IPS-15b (cell line): ENCODE results near the gene SWT1.
"Not testable (repeated sequence)": the region's sequence is repeated elsewhere in the genome, so short reads cannot be mapped to it uniquely, and the experiment has no call there.

Experiments used
- H3K27me3 ChIP-seq: one replicate; pipeline ENCODE4 v1.6.1; 2013; ENCODE audit warnings: low read length; ENCODE audit not compliant: control insufficient read depth, insufficient read depth
- H3K36me3 ChIP-seq: one replicate; pipeline ENCODE4 v1.6.1; 2013; ENCODE audit warnings: low read length; ENCODE audit not compliant: control insufficient read depth, insufficient read depth
- H3K4me1 ChIP-seq: one replicate; pipeline ENCODE4 v1.6.1; 2013; ENCODE audit warnings: mild to moderate bottlenecking, low read length; ENCODE audit not compliant: control insufficient read depth, insufficient read depth
- H3K4me3 ChIP-seq: one replicate; pipeline ENCODE4 v1.5.1; 2013; ENCODE audit warnings: low read depth, low read length
- H3K9ac ChIP-seq: one replicate; pipeline ENCODE4 v1.6.1; 2013; ENCODE audit warnings: low read depth, mild to moderate bottlenecking, low read length
- H3K9me3 ChIP-seq: one replicate; pipeline ENCODE4 v1.6.1; 2013; ENCODE audit warnings: mild to moderate bottlenecking, low read length; ENCODE audit not compliant: control insufficient read depth, insufficient read depth

SWT1 gene

GRCh38 chr1:185154912-185155513 lies 2.0 kb upstream of the SWT1 start:
- H3K4me3 ChIP-seq: no peak overlapping the region
- H3K9me3 ChIP-seq: no peaks in the 10 kb centered on the region
- H3K27me3 ChIP-seq: peaks cover 2% of the 10 kb centered on the region
- H3K9ac ChIP-seq: no peak overlapping the region
- peaks cover 6% of the 10 kb centered on the region for H3K4me1 ChIP-seq
- no peaks in the 10 kb centered on the region for H3K36me3 ChIP-seq

- Histone ChIP-seq H3K9me3 (no peaks in the 10 kb centered on the region), H3K36me3 (no peaks in the 10 kb centered on the region), H3K4me3 (peak overlapping the region; percentile 96), H3K27me3 (peaks cover 2% of the 10 kb centered on the region), H3K4me1 (peaks cover 6% of the 10 kb centered on the region), H3K9ac (peak overlapping the region; percentile 86)
Measured at GRCh38 chr1:185155600-185156287, 1.2 kb upstream of the SWT1 start.

- Histone ChIP-seq H3K36me3 (no peaks in the 10 kb centered on the region), H3K4me1 (peaks cover 6% of the 10 kb centered on the region), H3K4me3 (peak overlapping the region; percentile 96), H3K9ac (peak overlapping the region; percentile 86), H3K27me3 (peaks cover 2% of the 10 kb centered on the region), H3K9me3 (no peaks in the 10 kb centered on the region)
Measured at GRCh38 chr1:185156288-185156853, 596 bp upstream of the SWT1 start.

GRCh38 chr1:185157599-185158412 lies 839 bp downstream of the SWT1 start:
- Histone ChIP-seq H3K27me3 (peaks cover 2% of the 10 kb centered on the region), H3K9ac (peak overlapping the region; percentile 6), H3K4me3 (peak overlapping the region; percentile 96), H3K9me3 (no peaks in the 10 kb centered on the region), H3K4me1 (peaks cover 6% of the 10 kb centered on the region), H3K36me3 (no peaks in the 10 kb centered on the region)

- Histone ChIP-seq H3K4me1 (peaks cover 6% of the 10 kb centered on the region), H3K9ac (no peak overlapping the region), H3K4me3 (no peak overlapping the region)
Measured at GRCh38 chr1:185158800-185159199, 1.8 kb downstream of the SWT1 start.

GRCh38 chr1:185159966-185160365 lies 3.0 kb downstream of the SWT1 start:
- no peaks in the 10 kb centered on the region for H3K9me3 ChIP-seq
- no peaks in the 10 kb centered on the region for H3K36me3 ChIP-seq
- H3K4me1 ChIP-seq: peaks cover 6% of the 10 kb centered on the region
- H3K27me3 ChIP-seq: peaks cover 2% of the 10 kb centered on the region
- H3K9ac ChIP-seq: no peak overlapping the region
- H3K4me3 ChIP-seq: no peak overlapping the region

More at GRCh38 chr1:185158800-185159199, 1.8 kb downstream of the SWT1 start:
- Histone ChIP-seq H3K27me3 (peaks cover 2% of the 10 kb centered on the region), H3K36me3 (no peaks in the 10 kb centered on the region), H3K9me3 (no peaks in the 10 kb centered on the region)

GRCh38 chr1:185162491-185162890 lies 5.5 kb downstream of the SWT1 start:
- Histone ChIP-seq H3K27me3 (peaks cover 2% of the 10 kb centered on the region), H3K4me1 (no peaks in the 10 kb centered on the region), H3K9me3 (no peaks in the 10 kb centered on the region), H3K9ac (no peak overlapping the region), H3K36me3 (no peaks in the 10 kb centered on the region), H3K4me3 (no peak overlapping the region)

- Histone ChIP-seq H3K36me3 (no peaks in the 10 kb centered on the region), H3K9ac (no peak overlapping the region), H3K4me1 (peaks cover 4% of the 10 kb centered on the region)
Measured at GRCh38 chr1:185166106-185166505, 9.1 kb downstream of the SWT1 start.

GRCh38 chr1:185170291-185170848 lies 13.4 kb downstream of the SWT1 start:
- H3K4me1 ChIP-seq: peaks cover 4% of the 10 kb centered on the region
- no peak overlapping the region for H3K9ac ChIP-seq
- H3K4me3 ChIP-seq: peak overlapping the region; percentile 33
- H3K9me3 ChIP-seq: no peaks in the 10 kb centered on the region
- no peaks in the 10 kb centered on the region for H3K36me3 ChIP-seq
- H3K27me3 ChIP-seq: no peaks in the 10 kb centered on the region

More at GRCh38 chr1:185166106-185166505, 9.1 kb downstream of the SWT1 start:
- Histone ChIP-seq H3K4me3 (no peak overlapping the region), H3K9me3 (no peaks in the 10 kb centered on the region), H3K27me3 (no peaks in the 10 kb centered on the region)

GRCh38 chr1:185193756-185194155 lies 36.8 kb downstream of the SWT1 start:
- H3K9me3 ChIP-seq: no peaks in the 10 kb centered on the region
- H3K4me3 ChIP-seq: no peak overlapping the region
- H3K4me1 ChIP-seq: no peaks in the 10 kb centered on the region
- H3K36me3 ChIP-seq: no peaks in the 10 kb centered on the region
- H3K9ac ChIP-seq: no peak overlapping the region
- no peaks in the 10 kb centered on the region for H3K27me3 ChIP-seq

- not testable (repeated sequence) for H3K9me3 ChIP-seq, H3K4me1 ChIP-seq, H3K4me3 ChIP-seq, H3K27me3 ChIP-seq, H3K9ac ChIP-seq, H3K36me3 ChIP-seq
Measured at GRCh38 chr1:185198712-185199111, 41.7 kb downstream of the SWT1 start.
